Lung (tissue), 12 donors: ENCODE measurements around the gene C9orf50. TPM values are rescaled to one million over a fixed set of nuclear protein-coding genes. Genes with fewer than 3 reads are reported as not detected.

ENCODE experiments used
- ATAC-seq: fragments of 200-7000 bp; cut with Tn5 transposase; one replicate; pipeline ENCODE4 v1.9.1; 2020; ENCODE audit warnings: moderate number of reproducible peaks; ENCODE audit not compliant: insufficient read depth, low FRiP score
- DNase-seq, 3 donors: peaks; one replicate each; pipeline ENCODE4 v3.0.0-alpha.2; 2013 to 2017
- H3K27ac ChIP-seq, 2 donors: one replicate each; pipeline ENCODE4 v1.5.1; 2013; ENCODE audit warnings: mild to moderate bottlenecking in 2 of 2, moderate library complexity in 2 of 2, control low read depth in 1 of 2, inconsistent platforms in 1 of 2, low read depth in 1 of 2, low read length in 1 of 2
- H3K27me3 ChIP-seq, 3 donors: one replicate each; pipeline ENCODE4 v1.5.1; 2013; ENCODE audit warnings: low read length in 2 of 3; ENCODE audit not compliant: control insufficient read depth in 3 of 3, insufficient read depth in 3 of 3
- H3K36me3 ChIP-seq, 4 donors: one replicate each; pipeline ENCODE4 v1.5.1; 2013; ENCODE audit warnings: low read length in 4 of 4, mild to moderate bottlenecking in 1 of 4, moderate library complexity in 1 of 4; ENCODE audit not compliant: control insufficient read depth in 4 of 4, insufficient read depth in 4 of 4
- H3K4me1 ChIP-seq, 5 donors: one replicate each; pipeline ENCODE4 v1.5.1; 2013; ENCODE audit warnings: low read length in 5 of 5, mild to moderate bottlenecking in 2 of 5, moderate library complexity in 1 of 5; ENCODE audit not compliant: control insufficient read depth in 5 of 5, insufficient read depth in 5 of 5
- H3K4me3 ChIP-seq: one replicate; pipeline ENCODE4 v1.5.1; 2013; ENCODE audit warnings: mild to moderate bottlenecking, control low read depth, moderate library complexity
- H3K9ac ChIP-seq, 2 donors: one replicate each; pipeline ENCODE4 v1.5.1; 2013; ENCODE audit warnings: low read length in 2 of 2, control low read depth in 1 of 2; ENCODE audit not compliant: insufficient read depth in 1 of 2
- H3K9me3 ChIP-seq, 4 donors: one replicate each; pipeline ENCODE4 v1.5.1; 2013; ENCODE audit warnings: low read length in 3 of 4, mild to moderate bottlenecking in 1 of 4, moderate library complexity in 1 of 4; ENCODE audit not compliant: control insufficient read depth in 4 of 4, insufficient read depth in 3 of 4
- CTCF ChIP-seq: IDR thresholded peaks from 2 replicates; pipeline ENCODE4 v1.5.1; 2012; ENCODE audit warnings: mild to moderate bottlenecking; ENCODE audit errors: control extremely low read depth, extremely low read depth
- WGBS, 2 donors: extraction: QIAGEN DNeasy Blood & Tissue Kit; methylation state at CpG; one replicate each; pipeline ENCODE4 v1.1.7; 2013; 5-methylcytosine and 5-hydroxymethylcytosine counted together
- polyA plus RNA-seq, 2 donors: library from polyadenylated mRNA; stranded (reverse); fragments of 200-250 nt; gene quantifications; one replicate each; pipeline ENCODE4 v1.2.1, GENCODE V29; 2013
- total RNA-seq, 2 donors: library from RNA; depleted of rRNA in 1 of 2; stranded (reverse); fragments of >200 nt in 1 of 2; gene quantifications; one replicate each; pipeline ENCODE4 v1.2.1, GENCODE V29; 2014 to 2021
- donor health status: control.
- donor health status: control.
- donor health status: Bipolar disorder and iron deficiency.
- donor health status: healthy.
- donor health status: DM: yes; HTN: yes; CAD: no.

The C9orf50 gene
- total and polyA plus RNA-seq, 4 donors, result 0.15 to 0.28 TPM; not detected in 2

DNA sequence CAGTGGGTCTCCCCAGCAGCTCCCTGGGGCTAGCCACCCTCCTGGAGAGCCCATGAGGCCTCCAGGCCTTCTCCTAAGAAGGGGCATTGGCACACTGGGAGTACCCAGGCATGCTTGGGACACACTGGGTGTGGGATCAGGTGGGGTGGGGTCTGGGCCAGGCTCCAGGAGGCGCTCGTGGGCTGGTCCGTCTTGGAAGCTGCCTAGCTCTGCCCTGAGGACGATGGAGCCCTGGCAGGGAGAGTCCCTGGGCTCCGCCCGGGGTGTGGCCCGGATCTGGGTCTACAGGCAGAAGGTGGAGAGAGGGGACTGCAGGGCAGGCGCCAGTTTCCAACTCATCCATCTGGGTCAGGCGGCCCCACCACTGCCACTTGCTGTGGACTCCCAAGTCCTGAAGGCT is 46.9 kb upstream of the C9orf50 start:
- Histone ChIP-seq H3K4me3 (no peak overlapping the region), H3K4me1 (peaks cover 0 to 6% (median 0%) of the 10 kb centered on the region in 5 donors), H3K9ac (no peak overlapping the region), H3K9me3 (no peaks in the 10 kb centered on the region), H3K36me3 (no peaks in the 10 kb centered on the region), H3K27me3 (peaks cover 5 to 31% (median 13%) of the 10 kb centered on the region in 3 donors), H3K27ac (no peak overlapping the region)
- no peak for DNase-seq
- TF ChIP-seq CTCF, result no peak
- ATAC-seq, result no peak
- WGBS, 2 donors, result 83 to 88% methylated on average over 9 of the region's 9 CpGs

DNA sequence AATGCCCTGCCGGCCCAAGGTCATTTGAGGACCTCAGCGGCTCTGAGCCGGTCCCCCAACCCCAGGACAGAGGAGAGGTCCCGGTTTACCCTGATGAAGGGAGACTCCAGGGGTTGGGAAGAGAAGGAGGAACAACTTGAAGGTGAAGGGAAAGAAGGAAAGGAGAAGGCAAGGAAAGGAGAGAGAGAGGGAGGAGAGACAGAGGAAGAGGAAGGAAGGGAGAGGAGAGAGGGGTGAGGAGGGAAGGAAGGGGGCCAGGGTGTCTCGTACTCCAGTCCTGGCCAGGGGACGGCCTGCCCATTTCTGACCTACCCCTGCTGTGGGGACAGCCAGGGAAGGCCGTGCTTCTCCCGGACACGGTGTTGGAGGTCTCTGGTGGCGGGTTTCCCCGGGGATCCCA is 46.5 kb upstream of the C9orf50 start:
- Histone ChIP-seq H3K27me3 (peaks cover 5 to 31% (median 13%) of the 10 kb centered on the region in 3 donors), H3K9me3 (no peaks in the 10 kb centered on the region), H3K9ac (no peak overlapping the region), H3K4me1 (peaks cover 0 to 6% (median 0%) of the 10 kb centered on the region in 5 donors), H3K36me3 (no peaks in the 10 kb centered on the region), H3K4me3 (no peak overlapping the region), H3K27ac (no peak overlapping the region)
- no peak for DNase-seq
- ATAC-seq, result no peak
- 71 to 80% methylated on average over 11 of the region's 11 CpGs for WGBS, 2 donors
- no peak for TF ChIP-seq CTCF

- Histone ChIP-seq H3K27ac (no peak overlapping the region), H3K9ac (no peak overlapping the region), H3K27me3 (peaks cover 5 to 31% (median 13%) of the 10 kb centered on the region in 3 donors), H3K4me3 (no peak overlapping the region), H3K4me1 (peaks cover 0 to 6% (median 0%) of the 10 kb centered on the region in 5 donors), H3K36me3 (no peaks in the 10 kb centered on the region), H3K9me3 (no peaks in the 10 kb centered on the region)
- no peak for TF ChIP-seq CTCF
- WGBS, 2 donors, result 24 to 27% methylated on average over 10 to 13 of the region's 13 CpGs
- DNase-seq, result no peak
- ATAC-seq, result no peak
Measured at GRCh38 chr9:129666575-129666974, 45.7 kb upstream of the C9orf50 start.
